Esophagus squamous epithelium (tissue), 5 donors: ENCODE measurements around the gene BACH2. TPM values are rescaled to one million over a fixed set of nuclear protein-coding genes. Genes with fewer than 3 reads are reported as not detected.

Source experiments
- DNase-seq: peaks from one replicate; lab custom pipeline; 2025; lab: John Stamatoyannopoulos, UW
- H3K27ac ChIP-seq, 4 donors: fragments of 200-600 bp; sonication (generic); one replicate each; pipeline ENCODE4 v1.5.1; 2016 to 2019; ENCODE audit warnings: mild to moderate bottlenecking in 1 of 4
- H3K27me3 ChIP-seq, 4 donors: fragments of 200-600 bp; sonication (generic); 1 replicate in 3 of 4; 2 replicates in 1 of 4; pipeline versions ENCODE4 v1.5.1 to v1.6.0; 2017 to 2021; ENCODE audit warnings: antibody characterized with exemption in 1 of 4
- H3K36me3 ChIP-seq, 3 donors: fragments of 200-600 bp; sonication (generic); one replicate each; pipeline ENCODE4 v1.5.1; 2016 to 2019
- H3K4me1 ChIP-seq, 3 donors: fragments of 200-600 bp; sonication (generic); one replicate each; pipeline ENCODE4 v1.5.1; 2017 to 2019
- H3K4me3 ChIP-seq, 4 donors: fragments of 200-600 bp; sonication (generic); 1 replicate in 3 of 4; 2 replicates in 1 of 4; pipeline ENCODE4 v1.5.1; 2016 to 2019; ENCODE audit warnings: mild to moderate bottlenecking in 2 of 4, moderate library complexity in 1 of 4
- H3K9me3 ChIP-seq, 3 donors: fragments of 200-600 bp; sonication (generic); one replicate each; pipeline ENCODE4 v1.5.1; 2016 to 2019
- CTCF ChIP-seq, 6 experiments: fragments of 450-650 bp in 4 of 6; fragments of 200-600 bp in 2 of 6; sonication (generic) in 2 of 6; IDR thresholded peaks; one replicate each; pipeline ENCODE4 v1.5.1; 2016 to 2019; ENCODE audit warnings: antibody characterized with exemption in 6 of 6, mild to moderate bottlenecking in 4 of 6, moderate library complexity in 4 of 6
- POLR2A ChIP-seq, 4 donors: fragments of 450-650 bp; IDR thresholded peaks; one replicate each; pipeline ENCODE4 v1.6.1; 2017; ENCODE audit warnings: antibody characterized with exemption in 4 of 4, mild to moderate bottlenecking in 4 of 4, moderate library complexity in 3 of 4
- WGBS, 2 donors: methylation state at CpG; one replicate each; pipeline ENCODE4 v1.1.5; 2018; 5-methylcytosine and 5-hydroxymethylcytosine counted together
- intact Hi-C: fragments of 100-400 bp; cut with DNase I; formaldehyde crosslinking; loops from one replicate; pipeline ENCODE4 v1.15.0; 2022
- total RNA-seq, 4 donors: library from RNA; depleted of rRNA; stranded (reverse); fragments of >200 nt; gene quantifications; one replicate each; pipeline ENCODE4 v1.1.0, GENCODE V29; 2016
- donor health status: DM: yes; HTN: yes; CAD: no.

The BACH2 gene
- total RNA-seq, 4 donors from 2014 or later = 0.22 to 6.1 (median 0.66) TPM

GRCh38 chr6:90110971-90111370 lies 185.7 kb downstream of the BACH2 start:
- Histone ChIP-seq H3K27me3 (no peaks in the 10 kb centered on the region), H3K9me3 (peaks cover 0 to 10% (median 7%) of the 10 kb centered on the region in 3 donors), H3K27ac (no peak overlapping the region), H3K4me1 (no peaks in the 10 kb centered on the region), H3K36me3 (no peaks in the 10 kb centered on the region), H3K4me3 (no peak overlapping the region)
- no peak for TF ChIP-seq CTCF (IDR thresholded peaks at IDR 0.05)
- WGBS, 2 donors = 83 to 98% methylated on average over 5 of the region's 5 CpGs
- no peak for DNase-seq
- intact Hi-C loops = no loop called here

- no peak for DNase-seq
- H3K9me3 ChIP-seq = peaks cover 0 to 10% (median 7%) of the 10 kb centered on the region in 3 donors
- H3K27me3 ChIP-seq = no peaks in the 10 kb centered on the region
- H3K27ac ChIP-seq = no peak overlapping the region
- intact Hi-C loops = no loop called here
- 64 to 93% methylated on average over 4 of the region's 4 CpGs for WGBS, 2 donors
- no peaks in the 10 kb centered on the region for H3K36me3 ChIP-seq
- H3K4me3 ChIP-seq = no peak overlapping the region
- TF ChIP-seq CTCF (IDR thresholded peaks at IDR 0.05) = no peak
- no peak for TF ChIP-seq POLR2A (IDR thresholded peaks at IDR 0.05)
- no peaks in the 10 kb centered on the region for H3K4me1 ChIP-seq
Measured at GRCh38 chr6:90109141-90109540, 187.5 kb downstream of the BACH2 start.

- no peak overlapping the region for H3K27ac ChIP-seq
- no peak for DNase-seq
Measured at GRCh38 chr6:90107771-90108282, 188.8 kb downstream of the BACH2 start.

GRCh38 chr6:90107371-90107770 lies 189.3 kb downstream of the BACH2 start:
- intact Hi-C loops = no loop called here
- 43 to 53% methylated on average over 1 of the region's 1 CpG for WGBS, 2 donors

More at GRCh38 chr6:90107771-90108282, 188.8 kb downstream of the BACH2 start:
- no peak overlapping the region for H3K4me3 ChIP-seq
- intact Hi-C loops = no loop called here
- no peaks in the 10 kb centered on the region for H3K36me3 ChIP-seq
- no peaks in the 10 kb centered on the region for H3K27me3 ChIP-seq
- 32 to 59% methylated on average over 3 of the region's 3 CpGs for WGBS, 2 donors
- TF ChIP-seq POLR2A (IDR thresholded peaks at IDR 0.05) = no peak
- no peak for TF ChIP-seq CTCF (IDR thresholded peaks at IDR 0.05)
- peaks cover 0 to under 1% (median 0%) of the 10 kb centered on the region in 3 donors for H3K9me3 ChIP-seq
- H3K4me1 ChIP-seq = peaks cover 0 to 10% (median 0%) of the 10 kb centered on the region in 3 donors

DNA sequence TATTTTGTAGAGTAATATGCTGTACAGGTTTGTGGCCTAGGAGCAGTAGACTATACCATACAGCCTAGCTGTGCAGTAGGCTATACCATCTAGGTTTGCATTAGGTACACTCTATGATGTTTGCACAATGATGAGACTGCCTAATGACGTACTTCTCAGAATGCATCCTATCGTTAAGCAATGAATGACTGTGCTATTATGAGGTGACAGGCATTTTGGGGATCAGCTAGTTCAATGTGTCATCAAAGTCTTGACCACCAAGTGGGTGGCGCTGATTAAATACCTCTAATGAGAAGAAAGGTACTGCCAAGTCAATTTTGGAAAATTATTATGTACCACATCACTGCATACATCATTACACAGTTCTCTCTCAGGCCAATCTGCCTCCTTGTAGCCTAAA lies 190.2 kb downstream of the BACH2 start:
- H3K4me1 ChIP-seq = peaks cover 0 to 14% (median 0%) of the 10 kb centered on the region in 3 donors
- no peak overlapping the region for H3K4me3 ChIP-seq
- H3K27ac ChIP-seq = no peak overlapping the region
- intact Hi-C loops = no loop called here
- no peaks in the 10 kb centered on the region for H3K36me3 ChIP-seq
- H3K27me3 ChIP-seq = no peaks in the 10 kb centered on the region
- 59 to 81% methylated on average over 3 of the region's 3 CpGs for WGBS, 2 donors
- H3K9me3 ChIP-seq = no peaks in the 10 kb centered on the region
- TF ChIP-seq POLR2A (IDR thresholded peaks at IDR 0.05) = no peak
- no peak for TF ChIP-seq CTCF (IDR thresholded peaks at IDR 0.05)
- DNase-seq = no peak

More at GRCh38 chr6:90107371-90107770, 189.3 kb downstream of the BACH2 start:
- Histone ChIP-seq H3K4me1 (peaks cover 0 to 12% (median 0%) of the 10 kb centered on the region in 3 donors), H3K27ac (no peak overlapping the region), H3K4me3 (no peak overlapping the region), H3K27me3 (no peaks in the 10 kb centered on the region), H3K36me3 (no peaks in the 10 kb centered on the region), H3K9me3 (no peaks in the 10 kb centered on the region)
- DNase-seq = no peak
- TF ChIP-seq CTCF (IDR thresholded peaks at IDR 0.05) (no peak), POLR2A (IDR thresholded peaks at IDR 0.05) (no peak)
